Peyer's patch (tissue), 4 donors: ENCODE results near the gene CD2AP.

Source experiments
- CTCF ChIP-seq, 6 experiments: fragments of 450-650 bp in 4 of 6; fragments of 200-600 bp in 2 of 6; sonication (generic) in 1 of 6; IDR thresholded peaks; one replicate each; pipeline ENCODE4 v1.5.1; 2017 to 2019; ENCODE audit warnings: antibody characterized with exemption in 6 of 6, mild to moderate bottlenecking in 3 of 6, moderate library complexity in 1 of 6
- POLR2A ChIP-seq, 2 donors: fragments of 450-650 bp; IDR thresholded peaks; one replicate each; pipeline ENCODE4 v1.5.1; 2017; ENCODE audit warnings: antibody characterized with exemption in 2 of 2, mild to moderate bottlenecking in 2 of 2, moderate library complexity in 2 of 2

GRCh38 chr6:47603995-47604394 is 126.4 kb downstream of the CD2AP start:
- TF ChIP-seq CTCF (IDR thresholded peaks at IDR 0.05): no peak
- TF ChIP-seq POLR2A (IDR thresholded peaks at IDR 0.05): no peak
